ENCODE results near the gene NT5E.

Gene NT5E

GRCh38 chr6:85496856-85497255 is 47.0 kb downstream of the NT5E start:
- TF ChIP-seq ESRRG (CRISPR knock-in tag; IDR thresholded peaks at IDR 0.05) (no peak), RARB (CRISPR knock-in tag; IDR thresholded peaks at IDR 0.05) (no peak), BACH2 (CRISPR knock-in tag; IDR thresholded peaks at IDR 0.05; ENCODE audit: borderline replicate concordance) (no peak), CREB5 (CRISPR knock-in tag; IDR thresholded peaks at IDR 0.05; ENCODE audit: low read depth) (no peak), TOX (CRISPR knock-in tag; IDR thresholded peaks at IDR 0.05; ENCODE audit: borderline replicate concordance) (no peak), ZFP30 (CRISPR knock-in tag; IDR thresholded peaks at IDR 0.05) (no peak), CSDC2 (CRISPR knock-in tag; IDR thresholded peaks at IDR 0.05) (no peak), GLIS3 (CRISPR knock-in tag; IDR thresholded peaks at IDR 0.05) (no peak), CSRNP3 (CRISPR knock-in tag; IDR thresholded peaks at IDR 0.05) (no peak), TSHZ2 (CRISPR knock-in tag; IDR thresholded peaks at IDR 0.05) (no peak)

GRCh38 chr6:85498596-85499258 is 48.8 kb downstream of the NT5E start:
- peak; percentile 19 for ATAC-seq
- no peak for TF ChIP-seq TSHZ2 (CRISPR knock-in tag; IDR thresholded peaks at IDR 0.05)
- no peak for TF ChIP-seq CSRNP3 (CRISPR knock-in tag; IDR thresholded peaks at IDR 0.05)
- no peak for TF ChIP-seq OSR1 (CRISPR knock-in tag; IDR thresholded peaks at IDR 0.05)
- no peak for TF ChIP-seq ZC3H10 (CRISPR knock-in tag; IDR thresholded peaks at IDR 0.05)
- no peak for TF ChIP-seq GLIS3 (CRISPR knock-in tag; IDR thresholded peaks at IDR 0.05)
- no peak for TF ChIP-seq PATZ1 (CRISPR knock-in tag; IDR thresholded peaks at IDR 0.05; ENCODE audit: borderline replicate concordance)
- no peak for TF ChIP-seq ESRRG (CRISPR knock-in tag; IDR thresholded peaks at IDR 0.05)
- TF ChIP-seq SNAI2 (CRISPR knock-in tag; IDR thresholded peaks at IDR 0.05): no peak

More at GRCh38 chr6:85496856-85497255, 47.0 kb downstream of the NT5E start:
- ATAC-seq: peak; percentile 26; the same call in 2 of the 3 replicates

- ATAC-seq: no peak
- TF ChIP-seq POU6F1 (CRISPR knock-in tag; IDR thresholded peaks at IDR 0.05; ENCODE audit: borderline replicate concordance, low read depth): no peak
- no peak for TF ChIP-seq ARNTL (CRISPR knock-in tag; IDR thresholded peaks at IDR 0.05; ENCODE audit: borderline replicate concordance, low read depth)
- no peak for TF ChIP-seq TCF4 (CRISPR knock-in tag; IDR thresholded peaks at IDR 0.05; ENCODE audit: borderline replicate concordance)
- no peak for TF ChIP-seq PPARA (CRISPR knock-in tag; IDR thresholded peaks at IDR 0.05; ENCODE audit: borderline replicate concordance)
Observed at GRCh38 chr6:85506441-85507093, 56.7 kb downstream of the NT5E start.
